H9 (cell line): Measurements from ENCODE around the gene OSTC. TPM values are rescaled to one million over a fixed set of nuclear protein-coding genes. Genes with fewer than 3 reads are reported as not detected.

Source experiments
- DNase-seq: peaks from one replicate; pipeline ENCODE4 v3.0.0-alpha.2; 2017
- H2AFZ ChIP-seq: one replicate; pipeline ENCODE4 v1.6.1; 2013; ENCODE audit warnings: mild to moderate bottlenecking, low read length, control low read depth, moderate library complexity
- H2AK5ac ChIP-seq: 2 replicates; pipeline ENCODE4 v1.6.1; 2013; ENCODE audit warnings: low read length, control low read depth, mixed read lengths; ENCODE audit not compliant: insufficient read length
- H2BK120ac ChIP-seq: one replicate; pipeline ENCODE4 v1.6.1; 2013; ENCODE audit warnings: low read depth, mild to moderate bottlenecking, low read length, control low read depth, inconsistent platforms; ENCODE audit not compliant: poor library complexity, severe bottlenecking
- H2BK12ac ChIP-seq: 2 replicates; pipeline ENCODE4 v1.6.1; 2013; ENCODE audit warnings: low read length, control low read depth, mixed read lengths, low read depth; ENCODE audit not compliant: insufficient read length
- H2BK15ac ChIP-seq: 2 replicates; pipeline ENCODE4 v1.6.1; 2013; ENCODE audit warnings: low read depth, low read length, control low read depth
- H2BK20ac ChIP-seq: one replicate; pipeline ENCODE4 v1.6.1; 2013; ENCODE audit warnings: low read depth, mild to moderate bottlenecking, low read length, control low read depth, inconsistent platforms; ENCODE audit not compliant: poor library complexity, severe bottlenecking
- H2BK5ac ChIP-seq: 2 replicates; pipeline ENCODE4 v1.6.1; 2013; ENCODE audit warnings: low read length, control low read depth, mixed read lengths; ENCODE audit not compliant: insufficient read length
- H3K14ac ChIP-seq: 2 replicates; pipeline ENCODE4 v1.6.1; 2013; ENCODE audit warnings: low read length, control low read depth; ENCODE audit not compliant: insufficient read depth
- H3K18ac ChIP-seq: 2 replicates; pipeline ENCODE4 v1.6.1; 2013; ENCODE audit warnings: low read depth, mild to moderate bottlenecking, mixed read lengths, low read length, control low read depth; ENCODE audit not compliant: insufficient read length
- H3K23ac ChIP-seq: 2 replicates; pipeline ENCODE4 v1.6.1; 2013; ENCODE audit warnings: low read length, control low read depth, mixed read lengths, low read depth; ENCODE audit not compliant: insufficient read length
- H3K23me2 ChIP-seq: 2 replicates; pipeline ENCODE4 v1.6.1; 2013; ENCODE audit warnings: low read depth, mild to moderate bottlenecking, mixed read lengths, low read length, control low read depth; ENCODE audit not compliant: insufficient read length, poor library complexity, severe bottlenecking
- H3K27ac ChIP-seq: 2 replicates; pipeline ENCODE4 v1.5.1; 2013; ENCODE audit warnings: low read length, control low read depth, mixed read lengths, low read depth; ENCODE audit not compliant: insufficient read length
- H3K27me3 ChIP-seq: 2 replicates; pipeline ENCODE4 v1.6.1; 2013; ENCODE audit warnings: low read length, control low read depth, inconsistent platforms; ENCODE audit not compliant: insufficient read depth
- H3K4ac ChIP-seq: 2 replicates; pipeline ENCODE4 v1.6.1; 2013; ENCODE audit warnings: low read depth, mild to moderate bottlenecking, control low read depth, inconsistent platforms, low read length, moderate library complexity
- H3K4me1 ChIP-seq: 2 replicates; pipeline ENCODE4 v1.6.1; 2013; ENCODE audit warnings: low read length, control low read depth, inconsistent platforms; ENCODE audit not compliant: insufficient read depth
- H3K4me2 ChIP-seq: 2 replicates; pipeline ENCODE4 v1.6.1; 2013; ENCODE audit warnings: low read length, control low read depth, mixed read lengths; ENCODE audit not compliant: insufficient read length, insufficient read depth
- H3K56ac ChIP-seq: 2 replicates; pipeline ENCODE4 v1.6.1; 2013; ENCODE audit warnings: low read depth, mild to moderate bottlenecking, mixed read lengths, low read length, control low read depth; ENCODE audit not compliant: insufficient read length
- H3K79me1 ChIP-seq: 2 replicates; pipeline ENCODE4 v1.6.1; 2013; ENCODE audit warnings: low read depth, mild to moderate bottlenecking, moderate library complexity, low read length, control low read depth, inconsistent platforms; ENCODE audit not compliant: insufficient read depth, poor library complexity, severe bottlenecking
- H3K79me2 ChIP-seq: 2 replicates; pipeline ENCODE4 v1.6.1; 2013; ENCODE audit warnings: low read length, control low read depth, inconsistent platforms; ENCODE audit not compliant: insufficient read depth
- H3K9ac ChIP-seq: 2 replicates; pipeline ENCODE4 v1.6.1; 2013; ENCODE audit warnings: low read length, control low read depth, mixed read lengths; ENCODE audit not compliant: insufficient read length; ENCODE audit errors: extremely low read depth
- H3K9me3 ChIP-seq: one replicate; pipeline ENCODE4 v1.6.1; 2013; ENCODE audit warnings: low read depth, low read length, inconsistent platforms; ENCODE audit not compliant: control insufficient read depth
- H3T11ph ChIP-seq: one replicate; pipeline ENCODE4 v1.6.1; 2013; ENCODE audit warnings: mild to moderate bottlenecking, low read length, control low read depth, inconsistent platforms
- H4K20me1 ChIP-seq: one replicate; pipeline ENCODE4 v1.6.1; 2013; ENCODE audit not compliant: control insufficient read depth, insufficient read length, insufficient read depth
- H4K5ac ChIP-seq: 2 replicates; pipeline ENCODE4 v1.6.1; 2013; ENCODE audit warnings: low read depth, mild to moderate bottlenecking, mixed read lengths, low read length, control low read depth; ENCODE audit not compliant: insufficient read length
- H4K8ac ChIP-seq: replicated peaks from 2 replicates; pipeline ENCODE4 v1.6.1; 2013; ENCODE audit warnings: low read length, control low read depth, mixed read lengths, low read depth; ENCODE audit not compliant: insufficient read length
- H4K91ac ChIP-seq: 2 replicates; pipeline ENCODE4 v1.6.1; 2013; ENCODE audit warnings: low read depth, mild to moderate bottlenecking, moderate library complexity, mixed read lengths, low read length, control low read depth; ENCODE audit not compliant: insufficient read length
- H3K27ac Mint-ChIP-seq, 3 experiments: 2 replicates in 2 of 3; 3 replicates in 1 of 3; pipeline ENCODE4 v1.8.0; 2020 to 2021; ENCODE audit warnings: mixed read lengths in 3 of 3, mild to moderate bottlenecking in 1 of 3, moderate library complexity in 1 of 3
- H3K27me3 Mint-ChIP-seq: 2 replicates; pipeline ENCODE4 v1.8.0; 2021; ENCODE audit warnings: low read depth, mild to moderate bottlenecking, moderate library complexity, mixed read lengths
- H3K36me3 Mint-ChIP-seq, 3 experiments: 2 replicates in 2 of 3; 3 replicates in 1 of 3; pipeline ENCODE4 v1.8.0; 2020 to 2021; ENCODE audit warnings: low read depth in 3 of 3, mixed read lengths in 3 of 3; ENCODE audit not compliant: insufficient read depth in 1 of 3
- H3K4me1 Mint-ChIP-seq, 2 experiments: 2 replicates each; pipeline ENCODE4 v1.8.0; 2020; ENCODE audit warnings: mixed read lengths in 2 of 2
- H3K4me3 Mint-ChIP-seq, 2 experiments: 2 replicates in 1 of 2; 3 replicates in 1 of 2; pipeline ENCODE4 v1.8.0; 2020 to 2021; ENCODE audit warnings: mild to moderate bottlenecking in 2 of 2, mixed read lengths in 2 of 2, moderate library complexity in 1 of 2
- H3K9me3 Mint-ChIP-seq, 2 experiments: 2 replicates in 1 of 2; 3 replicates in 1 of 2; pipeline ENCODE4 v1.8.0; 2020; ENCODE audit warnings: mild to moderate bottlenecking in 2 of 2, mixed read lengths in 2 of 2, moderate library complexity in 1 of 2
- CTCF ChIP-seq: fragments of 200-600 bp; sonication (generic); conservative IDR thresholded peaks from 3 replicates; pipeline ENCODE4 v1.8.0; 2021; ENCODE audit warnings: antibody characterized with exemption, mild to moderate bottlenecking
- total RNA-seq: library from RNA; stranded (reverse); gene quantifications from 2 replicates; pipeline ENCODE4 v1.2.1, GENCODE V29; 2021

The OSTC gene
- total RNA-seq, 1 experiment from 2014 or later: 130 TPM

GRCh38 chr4:108628411-108628810 lies 22.0 kb upstream of the OSTC start:
- no peak for DNase-seq
- Histone ChIP-seq H3K56ac (no peak overlapping the region), H3K4me1 (no peaks in the 10 kb centered on the region), H2BK20ac (no peak overlapping the region), H3K79me2 (no peaks in the 10 kb centered on the region), H4K20me1 (no peaks in the 10 kb centered on the region), H3K14ac (no peak overlapping the region), H3K79me1 (no peaks in the 10 kb centered on the region), H3K9me3 (no peaks in the 10 kb centered on the region), H4K91ac (no peak overlapping the region), H2BK120ac (no peak overlapping the region), H3K23ac (no peak overlapping the region), H3K4ac (no peak overlapping the region), H4K5ac (no peak overlapping the region), H3K9ac (no peak overlapping the region), H2BK15ac (no peak overlapping the region), H4K8ac (no peak overlapping the region), H3K27ac (no peak overlapping the region), H2AK5ac (no peak overlapping the region), H3T11ph (no peak overlapping the region), H3K18ac (no peak overlapping the region), H2AFZ (no peak overlapping the region), H2BK5ac (no peak overlapping the region), H3K23me2 (no peaks in the 10 kb centered on the region), H3K27me3 (no peaks in the 10 kb centered on the region), H2BK12ac (no peak overlapping the region), H3K4me2 (no peak overlapping the region)
- Mint-ChIP-seq H3K27me3 (no peaks in the 10 kb centered on the region), H3K4me3 (no peak overlapping the region), H3K27ac (no peak overlapping the region), H3K9me3 (no peaks in the 10 kb centered on the region), H3K36me3 (peaks cover 53 to 87% (median 72%) of the 10 kb centered on the region in 3 experiments), H3K4me1 (peaks cover 2 to 8% of the 10 kb centered on the region in 2 experiments)
- no peak for TF ChIP-seq CTCF
